Prostate gland (tissue), 2 donors: ENCODE results near the gene SNAI3.

Experiments used
- CTCF ChIP-seq, 4 experiments: fragments of 200-600 bp in 2 of 4; fragments of 450-650 bp in 2 of 4; sonication (generic) in 2 of 4; IDR thresholded peaks; 1 replicate in 3 of 4; 2 replicates in 1 of 4; pipeline ENCODE4 v1.5.1; 2016 to 2019; ENCODE audit warnings: antibody characterized with exemption in 4 of 4, mild to moderate bottlenecking in 2 of 4, moderate library complexity in 2 of 4
- POLR2A ChIP-seq: fragments of 450-650 bp; IDR thresholded peaks from one replicate; pipeline ENCODE4 v1.6.1; 2016; ENCODE audit warnings: antibody characterized with exemption, mild to moderate bottlenecking

- TF ChIP-seq CTCF (IDR thresholded peaks at IDR 0.05) (no peak), POLR2A (no peak)
Measured at GRCh38 chr16:88631920-88632586, 54.3 kb downstream of the SNAI3 start.
